GM18870 (cell line): Measurements from ENCODE around the gene RANBP10.

Source experiments
- ATAC-seq: cut with Tn5 transposase; IDR thresholded peaks from one replicate; pipeline ENCODE4 v1.9.1; 2021; ENCODE audit warnings: moderate library complexity; ENCODE audit not compliant: unreplicated experiment

The RANBP10 gene

DNA sequence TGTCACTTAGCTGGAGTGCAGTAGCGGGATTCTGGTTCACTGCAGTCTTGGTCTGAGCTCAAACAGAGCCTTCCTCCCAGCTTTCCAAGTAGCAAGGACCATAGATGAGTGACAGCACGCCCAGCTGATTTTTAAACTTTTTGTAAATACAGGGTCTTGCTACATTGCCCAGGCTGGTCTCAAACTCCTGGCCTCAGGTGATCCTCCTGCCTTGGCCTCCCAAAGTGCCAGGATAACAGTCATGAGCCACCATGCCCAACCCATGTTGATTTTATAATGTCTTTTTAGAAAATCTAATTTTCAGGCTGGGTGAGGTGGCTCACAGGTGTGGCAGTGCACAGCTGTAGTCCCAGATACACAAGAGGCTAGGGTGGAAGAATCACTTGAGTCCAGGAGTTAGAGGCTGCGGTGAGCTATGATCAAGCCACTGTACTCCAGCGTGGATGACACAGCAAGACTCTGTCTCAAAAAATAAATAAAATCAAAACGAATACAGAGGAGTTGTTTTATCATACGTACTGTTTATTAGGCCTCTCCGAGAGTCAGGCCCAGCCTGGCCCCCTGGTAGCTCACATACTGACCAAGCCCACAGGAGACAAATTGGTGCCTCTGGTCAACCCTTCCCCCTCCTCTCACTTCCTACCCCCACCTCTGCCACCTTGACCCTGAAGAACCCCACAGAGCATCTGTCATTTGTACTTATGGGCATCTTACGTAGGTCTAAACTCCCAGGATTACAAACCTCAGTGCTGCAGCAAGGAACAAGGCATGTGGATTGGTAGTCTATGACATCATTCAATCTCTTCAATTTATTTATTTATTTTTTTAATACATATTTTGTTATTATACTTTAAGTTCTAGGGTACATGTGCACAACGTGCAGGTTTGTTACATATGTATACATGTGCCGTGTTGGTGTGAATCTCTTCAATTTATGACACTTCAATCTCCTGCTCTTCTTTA, 126.1 kb downstream of the RANBP10 start:
- ATAC-seq, result no peak

GRCh38 chr16:67678354-67679023, 127.9 kb downstream of the RANBP10 start:
- no peak for ATAC-seq

DNA sequence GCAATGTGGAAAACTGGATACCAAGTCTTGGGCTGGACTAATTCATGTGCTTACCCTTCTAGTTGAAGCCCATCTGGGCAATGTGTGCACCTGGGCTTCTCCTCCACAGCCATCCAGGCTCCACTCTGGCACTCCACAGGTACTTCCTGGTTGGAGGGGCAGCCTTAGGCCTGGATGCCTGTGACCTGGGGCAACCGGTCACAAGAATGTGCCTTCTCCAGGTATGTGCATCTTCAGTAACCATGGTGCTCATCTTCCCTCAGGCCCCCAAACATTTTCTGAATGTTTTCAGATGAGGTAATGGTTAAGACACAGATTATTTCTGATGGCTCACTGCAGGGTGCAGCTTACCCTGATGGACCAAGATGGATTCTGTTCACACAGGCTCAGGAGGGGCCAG, 128.6 kb downstream of the RANBP10 start:
- ATAC-seq, result no peak

DNA sequence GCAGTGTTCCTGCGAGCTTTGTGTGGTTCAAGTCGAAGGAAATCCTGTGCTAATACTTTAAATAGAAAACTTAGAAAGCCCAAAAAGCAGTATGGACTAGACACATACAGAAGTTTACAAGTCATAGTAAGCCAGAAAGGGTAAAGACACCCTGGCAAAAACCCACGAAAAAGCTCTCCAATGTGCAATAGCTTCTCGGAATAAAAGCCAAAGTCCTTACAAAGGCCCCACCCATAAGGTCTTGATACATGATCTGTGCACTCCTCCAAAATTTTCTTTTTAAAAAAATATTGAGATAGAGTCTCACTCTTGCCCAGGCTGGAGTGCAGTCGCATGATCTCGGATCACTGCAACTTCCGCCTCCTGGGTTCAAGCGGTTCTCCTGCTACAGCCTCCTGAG, 129.4 kb downstream of the RANBP10 start:
- no peak for ATAC-seq

DNA sequence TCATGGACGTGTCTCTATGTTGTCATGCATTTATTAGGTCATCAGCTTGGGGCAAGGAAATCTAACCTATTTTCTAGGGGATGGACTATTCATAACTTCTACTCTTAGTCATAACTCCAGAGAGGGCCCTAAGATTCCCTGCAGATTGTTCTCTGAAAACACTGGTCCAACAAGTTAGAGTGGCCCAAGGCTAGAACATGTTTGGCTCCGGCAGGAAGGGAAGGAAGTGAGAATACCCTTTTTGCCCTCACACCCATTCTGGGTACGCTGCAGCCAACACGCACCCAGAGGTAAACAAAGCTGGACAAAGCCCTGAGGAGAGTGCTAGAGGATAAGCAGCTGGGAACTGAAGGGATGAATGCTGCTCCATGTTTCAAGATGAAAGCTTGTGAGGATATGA, 129.8 kb downstream of the RANBP10 start:
- no peak for ATAC-seq

DNA sequence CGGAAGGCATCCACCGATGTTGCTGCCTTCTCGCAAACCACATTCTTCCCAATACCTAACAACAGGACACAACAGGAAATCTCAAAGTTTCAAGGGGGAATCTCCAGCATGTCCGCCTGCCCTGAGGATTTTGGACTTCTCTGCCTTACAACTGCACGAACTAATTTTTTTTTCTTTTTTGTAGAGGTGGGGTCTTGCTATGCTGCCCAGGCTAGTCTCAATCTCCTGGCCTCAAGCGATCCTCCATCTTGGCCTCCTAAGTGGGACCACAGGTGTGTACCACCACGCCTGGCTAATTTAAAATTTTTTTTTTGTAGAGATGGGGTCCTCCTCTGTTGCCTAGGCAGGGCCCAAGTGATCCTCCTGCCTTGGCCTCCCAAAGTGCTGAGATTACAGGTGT, 130.4 kb downstream of the RANBP10 start:
- ATAC-seq, result no peak

DNA sequence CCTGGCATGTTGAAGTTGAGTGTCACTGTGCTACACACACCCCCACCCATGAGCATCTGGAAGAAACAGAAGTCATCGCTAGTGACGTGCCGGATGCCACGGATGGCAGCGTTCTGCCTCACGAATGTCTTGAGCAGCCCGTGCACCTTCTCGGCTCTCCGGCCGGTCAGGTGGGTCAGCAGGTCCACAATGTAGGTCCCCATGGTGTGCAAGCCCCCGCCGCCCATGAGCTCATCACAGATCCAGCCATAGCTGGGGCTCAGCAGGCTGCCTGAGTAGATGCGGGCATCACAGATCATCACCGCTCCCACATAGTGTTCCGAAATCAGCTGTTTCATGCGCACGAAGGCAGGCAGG, 130.8 kb downstream of the RANBP10 start:
- ATAC-seq, result no peak

GRCh38 chr16:67674851-67675578, 131.3 kb downstream of the RANBP10 start:
- no peak for ATAC-seq

GRCh38 chr16:67673712-67674580, 132.4 kb downstream of the RANBP10 start:
- no peak for ATAC-seq
